ENCODE data around the gene MTFR1L. TPM values are rescaled to one million over a fixed set of nuclear protein-coding genes. Genes with fewer than 3 reads are reported as not detected.

Gene MTFR1L
- total RNA-seq, 1 donor from 2014 or later = 55.7 TPM

- intact Hi-C loops (cut with DNase I) = no loop called here
- Histone ChIP-seq H3K9me3 (no peaks in the 10 kb centered on the region), H3K4me1 (peaks cover 41% of the 10 kb centered on the region), H3K27ac (peak overlapping the region; percentile 81), H3K36me3 (peaks cover 0 to 7% of the 10 kb centered on the region in 2 donors), H3K4me3 (peak overlapping the region; percentile 77 to 82), H3K27me3 (no peaks in the 10 kb centered on the region)
- no peak for DNase-seq (ENCODE audit: extremely low spot score in 2 of 2)
- TF ChIP-seq POLR2A (IDR thresholded peaks at IDR 0.05) (no peak), CTCF (IDR thresholded peaks at IDR 0.05) (no peak), POLR2AphosphoS5 (IDR thresholded peaks at IDR 0.05; ENCODE audit: insufficient read depth in 1 of 2, low read depth in 1 of 2) (no peak)
Observed at GRCh38 chr1:25818569-25818968, 1.2 kb upstream of the MTFR1L start.

DNA sequence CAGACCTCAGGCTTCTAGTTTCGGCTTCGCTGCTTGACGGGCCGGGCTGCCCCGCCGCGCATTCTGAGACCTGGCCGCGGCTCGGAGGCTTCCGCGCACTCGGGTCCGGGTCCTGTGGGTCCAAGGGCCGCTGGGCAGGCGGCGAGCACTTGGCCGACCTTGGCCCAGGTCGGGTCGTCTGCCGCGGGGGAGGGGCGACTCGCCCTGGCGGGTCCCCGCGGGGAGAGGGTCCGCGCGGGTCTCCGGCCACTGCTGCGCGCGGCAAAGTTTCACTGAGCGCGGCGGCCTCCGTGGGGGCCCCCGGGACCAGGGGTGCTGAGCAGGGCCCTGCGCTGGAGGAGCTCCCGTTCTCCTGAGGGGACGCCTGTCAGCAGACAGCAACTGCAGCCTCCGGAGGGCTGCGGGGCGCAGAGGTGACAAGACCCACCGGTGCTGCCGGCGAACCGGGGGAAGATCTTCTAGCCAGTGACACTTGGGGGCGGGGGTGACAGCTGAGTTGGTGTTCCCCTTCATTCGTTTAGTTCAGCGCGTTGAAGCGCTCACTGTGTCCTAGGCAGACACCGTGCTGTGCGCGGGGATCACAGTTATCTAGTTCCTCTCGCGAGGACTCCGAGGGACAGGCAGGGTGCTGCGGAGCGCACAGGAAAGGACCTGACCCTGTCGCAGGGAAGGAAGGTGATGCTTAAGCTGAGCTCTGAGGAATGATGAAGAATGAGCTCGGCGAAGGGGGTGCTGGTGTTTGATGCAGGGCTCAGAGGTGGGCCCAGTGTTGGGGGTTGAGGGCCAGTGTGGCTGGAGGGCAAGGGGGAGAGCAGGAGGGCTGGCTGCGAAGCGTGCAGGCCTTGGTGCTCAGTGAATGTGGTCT is 725 bp downstream of the MTFR1L start:
- Histone ChIP-seq H3K27me3 (no peaks in the 10 kb centered on the region), H3K4me1 (peaks cover 41% of the 10 kb centered on the region), H3K4me3 (peak overlapping the region; percentile 77 to 82), H3K9me3 (no peaks in the 10 kb centered on the region), H3K36me3 (peaks cover 0 to 2% of the 10 kb centered on the region in 2 donors), H3K27ac (peak overlapping the region; percentile 81)
- DNase-seq (ENCODE audit: extremely low spot score in 2 of 2) = no peak
- no peak for TF ChIP-seq CTCF (IDR thresholded peaks at IDR 0.05)
- TF ChIP-seq POLR2AphosphoS5 (IDR thresholded peaks at IDR 0.05; ENCODE audit: insufficient read depth in 1 of 2, low read depth in 1 of 2) = no peak
- no peak for TF ChIP-seq POLR2A (IDR thresholded peaks at IDR 0.05)
- intact Hi-C loops (cut with DNase I) = no loop called here

GRCh38 chr1:25821112-25821476 is 1.3 kb downstream of the MTFR1L start:
- H3K4me3 ChIP-seq = peak overlapping the region; percentile 77 to 82
- no peaks in the 10 kb centered on the region for H3K9me3 ChIP-seq
- H3K27me3 ChIP-seq = no peaks in the 10 kb centered on the region
- intact Hi-C loops (cut with DNase I) = no loop called here
- peaks cover 0 to 5% of the 10 kb centered on the region in 2 donors for H3K36me3 ChIP-seq
- H3K27ac ChIP-seq = peak overlapping the region; percentile 81
- TF ChIP-seq POLR2AphosphoS5 (IDR thresholded peaks at IDR 0.05; ENCODE audit: insufficient read depth in 1 of 2, low read depth in 1 of 2) = no peak
- TF ChIP-seq POLR2A (IDR thresholded peaks at IDR 0.05) = no peak
- no peak for TF ChIP-seq CTCF (IDR thresholded peaks at IDR 0.05)
- DNase-seq (ENCODE audit: extremely low spot score in 2 of 2) = no peak
- peaks cover 41% of the 10 kb centered on the region for H3K4me1 ChIP-seq

GRCh38 chr1:25821630-25822091 is 1.9 kb downstream of the MTFR1L start:
- no peaks in the 10 kb centered on the region for H3K27me3 ChIP-seq
- H3K27ac ChIP-seq = no peak overlapping the region
- intact Hi-C loops (cut with DNase I) = no loop called here
- no peak for DNase-seq (ENCODE audit: extremely low spot score in 2 of 2)
- no peaks in the 10 kb centered on the region for H3K9me3 ChIP-seq
- peaks cover 41% of the 10 kb centered on the region for H3K4me1 ChIP-seq
- H3K36me3 ChIP-seq = peaks cover 0 to 11% of the 10 kb centered on the region in 2 donors
- TF ChIP-seq POLR2A (IDR thresholded peaks at IDR 0.05) = no peak
- TF ChIP-seq POLR2AphosphoS5 (IDR thresholded peaks at IDR 0.05; ENCODE audit: insufficient read depth in 1 of 2, low read depth in 1 of 2) = no peak
- TF ChIP-seq CTCF (IDR thresholded peaks at IDR 0.05) = no peak
- peak overlapping the region in 1 of 2 donors; percentile 77 for H3K4me3 ChIP-seq

DNA sequence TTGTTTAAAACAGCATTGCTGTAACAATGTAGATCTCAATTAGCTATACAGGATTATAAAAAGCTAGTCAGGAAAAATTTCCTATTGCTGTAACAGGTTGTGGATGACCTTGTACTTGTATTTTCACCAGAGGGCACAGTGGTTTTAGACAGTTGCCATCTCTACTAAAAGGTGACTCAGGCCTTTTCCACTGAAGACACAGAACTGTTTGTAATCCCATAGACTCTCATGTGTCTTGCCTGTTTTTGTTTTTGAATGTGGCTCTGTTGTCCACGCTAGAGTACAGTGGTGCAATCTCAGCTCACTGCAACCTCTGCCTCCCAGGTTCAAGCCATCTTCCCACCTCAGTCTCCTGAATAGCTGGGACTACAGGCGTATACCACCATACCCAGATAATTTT is 5.9 kb downstream of the MTFR1L start:
- no peak for TF ChIP-seq POLR2A (IDR thresholded peaks at IDR 0.05)
- no peak for TF ChIP-seq POLR2AphosphoS5 (IDR thresholded peaks at IDR 0.05; ENCODE audit: insufficient read depth in 1 of 2, low read depth in 1 of 2)
- no peak for TF ChIP-seq CTCF (IDR thresholded peaks at IDR 0.05)

More for the DNA sequence above, 5.9 kb downstream of the MTFR1L start:
- H3K4me3 ChIP-seq = no peak overlapping the region
- no peaks in the 10 kb centered on the region for H3K27me3 ChIP-seq
- no peaks in the 10 kb centered on the region for H3K9me3 ChIP-seq
- intact Hi-C loops (cut with DNase I) = no loop called here
- DNase-seq (ENCODE audit: extremely low spot score in 2 of 2) = no peak
- H3K4me1 ChIP-seq = peaks cover 21% of the 10 kb centered on the region
- peaks cover 5 to 48% of the 10 kb centered on the region in 2 donors for H3K36me3 ChIP-seq
- no peak overlapping the region for H3K27ac ChIP-seq

All from vagina (tissue), 2 donors.